GM18508 (cell line): ENCODE results near the gene CELF2.

Experiments used
- ATAC-seq: cut with Tn5 transposase; IDR thresholded peaks from one replicate; pipeline ENCODE4 v1.9.1; 2021; ENCODE audit warnings: moderate number of reproducible peaks; ENCODE audit not compliant: insufficient read depth, unreplicated experiment

CELF2 gene

GRCh38 chr10:11235771-11236170 is 218.1 kb downstream of the CELF2 start:
- ATAC-seq: peak; percentile 19

GRCh38 chr10:11236234-11236633 is 218.6 kb downstream of the CELF2 start:
- peak; percentile 77 for ATAC-seq

DNA sequence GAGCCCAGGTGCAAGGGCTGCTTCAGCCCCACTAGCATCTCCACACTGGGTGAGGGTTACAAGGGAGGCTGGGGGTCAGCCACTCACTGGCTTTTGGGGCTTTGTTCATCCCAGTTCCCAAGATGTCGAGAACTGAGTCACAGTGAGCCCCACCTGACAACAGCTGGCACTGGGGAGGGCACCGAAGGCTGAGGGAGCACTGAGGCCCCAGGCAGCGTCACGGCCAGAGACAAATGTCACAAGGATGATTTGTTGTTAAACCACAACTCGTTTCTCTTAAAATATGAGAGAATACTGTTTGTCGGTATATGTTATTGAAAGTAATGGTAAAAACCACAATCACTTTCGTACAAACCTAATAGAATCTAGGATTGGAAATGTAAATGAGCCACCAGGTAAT is 219.9 kb downstream of the CELF2 start:
- no peak for ATAC-seq

- ATAC-seq: no peak
These were observed 221.2 kb downstream of the CELF2 start for GRCh38 chr10:11238893-11239292.

DNA sequence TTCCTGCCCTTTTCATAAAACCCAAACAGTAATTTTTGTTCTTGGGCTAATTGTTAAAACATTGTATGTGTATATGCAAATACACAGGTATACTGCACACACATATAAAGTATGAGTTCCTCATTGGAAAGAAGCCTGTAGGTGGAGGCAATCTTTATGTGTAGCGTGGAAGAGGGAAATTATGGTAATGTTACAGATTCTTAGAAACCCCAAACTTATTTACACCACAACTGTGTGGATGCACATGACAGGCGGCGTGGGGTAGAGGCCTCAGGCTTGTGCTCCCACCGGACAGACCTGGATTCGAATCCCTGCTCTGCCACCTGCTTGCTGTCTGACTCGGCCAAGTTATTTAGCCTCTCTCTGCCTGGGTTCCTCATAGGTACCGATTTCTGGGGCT is 223.0 kb downstream of the CELF2 start:
- ATAC-seq: no peak

- peak; percentile 59 for ATAC-seq
These were observed 225.0 kb downstream of the CELF2 start for GRCh38 chr10:11242443-11243387.

DNA sequence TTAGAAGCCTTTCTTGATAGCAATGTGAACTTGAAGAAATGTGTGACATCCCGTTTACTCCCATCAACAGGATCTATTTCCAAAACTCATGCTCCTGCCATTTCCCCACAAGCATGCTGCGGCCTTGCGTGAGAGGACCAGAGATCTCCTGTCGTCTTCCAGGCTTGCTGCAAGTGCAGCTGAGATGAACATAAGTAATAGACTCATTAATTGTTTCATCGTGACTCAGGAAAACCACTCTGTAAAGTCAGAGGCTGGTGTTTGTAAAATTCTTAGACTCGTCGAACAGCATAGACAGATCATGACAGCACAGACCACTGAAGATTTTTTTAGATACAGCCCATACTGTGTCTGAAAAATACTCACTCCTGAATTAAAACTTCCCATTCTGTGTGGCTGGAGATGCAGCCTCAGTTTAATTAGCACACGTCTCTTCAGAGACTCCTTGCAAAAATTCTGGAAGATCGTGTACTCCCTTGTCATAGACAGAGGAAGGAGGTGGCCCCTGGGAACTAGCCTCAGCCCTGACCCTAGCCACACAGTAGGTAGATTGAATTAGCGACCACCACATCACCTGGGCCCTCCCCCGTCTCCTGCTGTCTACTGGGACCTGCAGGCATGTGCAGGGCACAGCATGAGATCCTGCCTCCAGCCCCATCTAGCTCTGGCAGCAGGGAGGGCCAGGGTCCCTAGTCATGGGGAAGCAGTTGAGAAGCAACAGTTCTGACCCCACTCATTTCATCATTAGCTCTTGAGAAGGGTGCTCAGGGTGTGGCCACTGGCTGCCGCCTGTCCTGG is 226.0 kb downstream of the CELF2 start:
- ATAC-seq: no peak

DNA sequence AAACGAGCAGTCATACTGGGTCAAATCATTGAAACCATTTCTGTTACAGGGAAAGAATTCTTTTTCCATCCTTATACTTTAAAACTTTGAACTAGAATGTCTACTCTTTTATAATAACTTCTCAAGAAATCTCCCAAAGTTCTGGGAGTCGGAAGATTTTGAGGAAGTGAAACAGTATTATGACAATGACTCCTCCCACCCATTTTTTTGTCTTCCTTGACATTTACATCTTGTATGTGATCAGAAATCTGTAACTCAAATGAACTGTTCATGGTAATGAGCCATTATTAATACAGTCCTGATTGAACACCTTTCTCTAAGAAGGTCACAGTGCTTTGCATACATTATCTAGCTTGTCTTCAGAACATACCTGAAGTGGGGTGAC is 227.4 kb downstream of the CELF2 start:
- no peak for ATAC-seq

GRCh38 chr10:11245510-11245909 is 227.8 kb downstream of the CELF2 start:
- ATAC-seq: peak; percentile 49

GRCh38 chr10:11245981-11246590 is 228.4 kb downstream of the CELF2 start:
- ATAC-seq: no peak

DNA sequence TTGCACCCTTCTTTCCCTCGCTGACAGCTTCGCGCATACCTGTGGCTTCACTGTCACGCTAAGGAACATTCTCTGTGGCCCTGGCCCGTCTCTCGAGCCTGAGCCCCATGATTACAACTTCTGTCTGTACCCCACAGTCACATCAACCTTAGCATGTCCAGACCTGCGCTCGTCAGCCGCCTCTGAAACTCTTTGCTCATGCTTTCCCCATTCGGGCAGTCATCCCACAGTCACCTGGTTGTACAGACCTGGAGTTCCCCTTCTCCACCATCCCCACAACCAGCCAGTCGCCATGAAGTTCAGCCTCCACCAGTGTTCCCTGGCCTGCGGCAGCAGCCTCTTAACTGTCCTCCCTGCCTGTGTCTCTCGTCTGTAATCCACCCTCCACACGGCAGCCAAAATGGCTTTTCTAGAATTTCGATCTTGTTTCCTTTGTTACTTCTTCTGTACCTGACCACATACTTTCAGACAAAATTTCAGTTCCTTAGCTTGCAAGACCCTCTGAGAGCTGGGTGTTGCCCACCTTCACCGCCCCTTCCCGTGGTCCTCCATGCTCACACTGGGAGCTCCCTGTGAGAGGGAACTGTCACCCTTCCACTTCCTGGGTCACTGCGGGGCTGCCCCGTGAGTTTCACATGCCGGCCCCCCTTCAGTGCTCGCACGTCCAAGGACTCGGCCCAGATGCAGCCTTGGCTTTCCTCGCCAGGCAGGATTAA is 229.2 kb downstream of the CELF2 start:
- no peak for ATAC-seq

DNA sequence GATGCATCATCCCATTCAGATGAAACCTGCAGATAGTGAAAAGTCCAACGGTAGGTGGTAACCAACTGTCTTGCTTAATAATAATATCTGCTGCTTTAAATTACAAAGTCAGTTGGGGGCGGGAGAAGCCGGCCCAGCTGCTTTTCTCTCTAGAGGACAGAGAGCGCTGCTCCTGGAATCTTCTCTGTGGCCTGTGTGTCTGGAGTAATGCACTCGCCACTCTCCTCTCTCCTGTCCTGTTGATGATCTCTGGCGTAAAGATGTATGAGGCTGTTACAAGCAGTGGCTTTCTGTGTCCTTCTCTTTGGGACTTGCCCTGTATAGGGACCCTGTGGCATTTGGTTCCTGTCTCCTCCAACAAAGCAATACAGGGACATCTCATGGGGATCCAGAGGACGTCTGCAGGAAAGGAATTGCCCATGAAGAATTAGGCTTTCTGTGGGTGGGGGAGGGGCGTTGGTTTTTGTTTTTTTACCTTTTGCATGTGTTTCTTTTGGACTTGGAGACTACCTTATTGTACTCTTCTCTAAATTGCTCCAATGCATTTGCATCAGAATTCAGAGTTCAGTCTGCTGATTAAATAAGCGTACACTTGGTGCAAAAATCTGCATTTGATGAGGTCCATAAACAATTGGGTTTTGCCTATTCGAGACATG is 231.6 kb downstream of the CELF2 start:
- no peak for ATAC-seq

DNA sequence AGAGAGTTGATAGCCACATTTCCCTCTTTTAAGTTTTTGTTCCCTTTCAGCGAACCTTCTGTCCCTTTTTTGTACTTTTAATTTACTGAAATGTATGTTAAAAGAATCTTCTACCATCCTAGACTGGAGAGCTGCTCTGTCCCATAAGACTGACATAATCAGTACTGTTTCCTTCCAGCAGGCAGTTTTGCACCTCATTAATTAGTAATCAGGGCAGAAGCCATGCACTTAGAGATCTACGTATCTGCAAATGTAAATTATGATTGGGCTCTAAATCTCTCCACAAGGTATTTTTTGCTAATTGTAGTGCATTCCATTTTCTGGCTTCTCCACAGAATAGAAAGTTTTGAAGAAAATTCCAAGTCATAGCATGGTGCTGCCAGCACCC is 232.1 kb downstream of the CELF2 start:
- no peak for ATAC-seq

GRCh38 chr10:11250304-11250703 is 232.6 kb downstream of the CELF2 start:
- ATAC-seq: no peak

DNA sequence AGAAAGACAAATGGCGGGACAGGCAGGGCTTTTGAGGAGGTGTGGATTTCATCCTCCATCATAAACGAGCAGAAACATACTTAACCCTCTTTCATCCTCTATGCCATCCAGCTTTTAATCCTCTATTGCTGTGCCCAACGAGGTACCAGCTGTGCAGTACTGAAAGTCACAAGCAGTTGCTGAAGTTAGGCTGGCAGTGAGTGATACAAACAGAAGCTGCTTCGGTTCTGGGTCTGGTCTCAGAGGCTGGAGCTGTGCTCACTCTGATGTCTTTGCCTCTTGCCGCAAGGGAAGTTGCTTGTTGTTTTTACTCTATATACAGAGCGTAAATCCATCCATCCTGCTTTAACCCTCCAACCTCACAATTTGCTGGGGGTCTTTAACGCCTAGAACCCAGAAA is 235.2 kb downstream of the CELF2 start:
- ATAC-seq: no peak

- ATAC-seq: no peak
These were observed 235.8 kb downstream of the CELF2 start for GRCh38 chr10:11253385-11254002.

DNA sequence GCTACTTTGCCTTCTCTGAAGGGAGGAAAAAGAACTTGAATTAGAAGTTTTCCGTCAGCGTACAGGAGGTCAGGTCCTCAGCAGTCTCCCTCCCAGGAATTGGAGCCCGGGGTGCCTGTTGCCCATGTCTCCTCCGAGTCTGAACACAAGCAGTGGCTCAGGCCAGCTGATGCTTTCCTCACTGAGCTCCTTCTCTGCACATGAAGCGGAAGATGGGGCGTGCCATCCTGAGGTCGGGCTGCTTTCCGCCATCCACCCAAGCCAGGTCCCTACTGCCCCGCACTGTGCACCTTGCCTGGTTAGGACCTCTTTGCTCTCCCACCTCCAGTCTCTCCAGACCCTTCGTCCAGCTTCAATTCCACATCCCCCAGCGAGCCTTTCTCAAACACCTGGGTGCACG is 237.5 kb downstream of the CELF2 start:
- ATAC-seq: no peak

DNA sequence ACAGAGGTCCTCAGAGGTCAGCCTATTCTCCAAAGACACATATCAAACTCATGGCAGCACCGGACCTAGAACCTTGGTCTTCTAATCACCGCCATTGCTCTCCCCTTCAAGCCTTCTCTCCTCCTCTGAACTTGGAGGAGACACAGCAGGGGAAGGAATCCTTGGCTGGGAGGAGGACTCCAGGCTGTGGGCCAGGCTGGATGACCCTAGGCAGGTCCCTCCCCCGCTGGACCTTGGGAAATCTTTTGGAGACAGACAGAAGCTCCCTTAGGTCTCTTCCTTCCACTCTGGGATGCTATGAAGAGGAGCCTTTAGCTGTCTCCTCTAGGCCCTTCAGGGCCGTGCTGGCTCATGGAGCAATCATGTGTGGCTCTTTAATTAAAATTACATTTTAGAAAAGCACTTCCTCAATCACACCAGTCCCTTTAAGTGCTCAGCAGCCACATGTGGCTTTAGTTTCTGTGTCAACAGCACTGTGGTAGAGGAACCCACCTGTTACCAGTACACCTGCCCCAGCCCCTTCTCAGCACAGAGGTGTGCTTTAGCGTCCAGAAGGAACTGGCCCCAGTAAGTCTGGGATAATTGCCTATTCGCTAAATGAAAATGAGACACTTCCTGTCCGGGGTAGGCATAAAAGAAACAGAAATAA is 238.2 kb downstream of the CELF2 start:
- no peak for ATAC-seq

DNA sequence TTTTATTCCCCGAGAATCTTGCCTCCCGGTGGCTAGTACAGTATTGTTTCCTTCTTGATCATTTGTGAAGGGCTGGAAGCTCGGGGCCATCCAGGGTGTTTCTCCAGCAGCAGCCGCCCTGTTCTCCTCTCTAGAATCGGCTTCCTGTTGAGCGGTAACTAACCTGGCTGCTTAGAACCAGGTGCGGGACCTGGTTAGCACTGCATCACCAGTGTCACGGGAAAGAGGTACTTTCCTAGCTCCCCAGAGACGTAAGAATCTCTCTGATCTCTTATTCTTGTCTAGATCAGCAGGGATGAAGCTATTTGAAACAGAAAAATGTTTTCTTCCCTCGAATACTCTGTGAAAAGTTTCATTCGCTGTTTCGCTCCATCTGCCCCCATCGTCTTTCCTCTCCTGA is 239.2 kb downstream of the CELF2 start:
- ATAC-seq: no peak
